SW 1271 (cell line): ENCODE measurements around the gene NAAA.
A peak's percentile ranks its signal among the peaks of the same experiment; 100 is the strongest.
"Not testable (repeated sequence)": the region's sequence is repeated elsewhere in the genome, so short reads cannot be mapped to it uniquely, and the experiment has no call there.

Experiments
- DNase-seq, 2 experiments: peaks; one replicate each; lab custom pipeline; 2025; lab: John Stamatoyannopoulos, UW

The NAAA gene

DNA sequence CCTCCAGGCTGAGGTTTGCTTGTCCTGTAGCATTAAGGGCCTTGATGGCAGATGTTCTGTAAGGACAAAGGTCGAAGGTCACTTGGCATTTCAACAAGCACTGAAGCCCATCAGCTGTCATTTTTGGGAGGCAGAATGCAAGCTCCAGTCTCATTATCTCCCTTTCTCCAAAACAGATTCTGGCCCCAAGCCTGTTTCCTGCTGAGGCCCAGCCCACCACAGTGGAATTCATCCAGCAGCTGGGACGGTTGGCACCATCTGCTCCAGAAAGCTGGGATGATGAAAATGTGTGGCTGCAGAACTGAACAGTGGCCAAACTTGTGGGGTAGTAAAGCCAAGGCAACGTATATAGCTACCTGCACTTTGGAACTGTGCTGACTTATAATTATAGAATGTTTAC is 20.9 kb downstream of the NAAA start:
- no peak for DNase-seq

DNA sequence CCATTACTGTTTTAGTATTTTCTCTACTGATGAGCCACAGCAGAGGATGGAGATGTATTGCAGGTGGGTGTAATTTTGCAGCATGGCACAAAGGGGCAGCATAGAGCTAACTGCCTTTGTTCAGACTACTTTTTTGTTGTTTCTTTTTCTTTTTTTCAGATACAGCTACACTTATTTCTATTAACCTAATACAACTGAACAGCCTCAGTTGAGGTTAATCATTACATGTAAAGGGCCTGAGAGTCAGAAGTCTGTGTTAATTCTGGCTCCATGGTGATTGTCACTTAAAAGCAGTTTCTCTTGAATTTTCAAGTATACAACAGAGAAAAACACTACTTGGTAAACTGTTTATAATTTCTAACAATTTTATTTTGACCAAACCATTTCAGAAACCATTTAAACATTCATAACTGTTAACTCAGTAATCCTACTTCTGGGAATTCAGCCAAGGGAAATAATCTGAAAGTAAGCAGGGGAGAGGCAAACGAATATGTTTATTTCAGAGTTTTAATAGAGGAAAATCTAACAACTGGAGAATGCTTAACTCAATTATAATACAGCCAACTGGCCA is 24.6 kb downstream of the NAAA start:
- DNase-seq, result peak in 1 of 2 experiments; percentile 32

DNA sequence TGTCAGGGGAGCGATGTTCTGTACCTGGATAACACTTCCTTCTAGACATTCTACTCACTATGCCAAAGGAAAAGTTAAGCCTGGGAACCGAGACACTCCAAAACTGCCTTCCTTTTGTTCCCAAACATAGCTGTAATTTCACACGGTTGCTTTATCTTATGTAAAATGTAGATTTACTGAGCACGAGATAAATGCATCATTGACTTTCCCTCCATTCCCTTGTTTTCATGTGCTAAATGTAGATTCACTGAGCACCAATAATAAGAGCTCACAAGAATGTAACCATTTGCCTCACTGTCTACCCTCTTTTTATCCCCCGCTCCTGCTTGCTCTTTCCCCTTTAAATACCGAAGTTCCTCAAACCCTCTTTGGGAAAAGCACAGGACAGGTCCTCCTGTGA is 27.8 kb downstream of the NAAA start:
- no peak for DNase-seq

DNA sequence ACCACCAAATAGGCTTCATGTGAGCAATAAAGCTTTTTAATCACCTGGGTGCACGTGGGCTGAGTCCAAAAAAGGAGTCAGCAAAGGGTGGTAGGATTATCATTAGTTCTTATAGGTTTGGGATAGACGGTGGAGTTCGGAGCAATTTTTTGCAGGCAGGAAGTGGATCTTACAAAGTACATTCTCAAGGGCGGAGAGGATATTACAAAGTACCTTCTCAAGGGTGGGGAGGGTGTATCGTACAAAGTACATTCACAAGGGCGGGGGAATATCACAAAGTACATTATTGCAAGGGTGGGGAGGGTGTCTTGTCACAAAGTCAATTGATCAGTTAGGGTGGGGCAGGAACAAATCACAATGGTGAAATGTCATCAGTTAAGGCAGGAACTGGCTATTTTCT is 30.0 kb downstream of the NAAA start:
- not testable (repeated sequence) for DNase-seq

DNA sequence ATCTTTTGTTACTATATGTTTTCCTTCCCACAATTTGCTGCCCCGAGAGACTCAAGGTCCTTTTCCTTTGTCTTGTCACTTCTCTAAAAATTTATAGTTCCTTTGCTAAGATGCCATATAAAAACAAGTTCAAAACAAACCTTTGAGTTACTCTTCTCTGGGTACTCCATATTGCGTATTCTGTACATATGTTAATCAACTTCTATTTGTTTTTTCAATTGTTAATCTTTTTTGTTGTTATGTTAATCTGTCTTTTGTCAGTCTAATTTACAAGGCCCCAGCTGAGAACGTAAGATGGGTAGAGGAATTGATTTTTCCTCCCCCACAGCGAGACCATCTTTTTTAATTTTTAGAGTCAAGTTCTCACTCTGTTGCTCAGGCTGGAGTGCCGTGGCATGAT is 31.4 kb downstream of the NAAA start:
- DNase-seq, result no peak

DNA sequence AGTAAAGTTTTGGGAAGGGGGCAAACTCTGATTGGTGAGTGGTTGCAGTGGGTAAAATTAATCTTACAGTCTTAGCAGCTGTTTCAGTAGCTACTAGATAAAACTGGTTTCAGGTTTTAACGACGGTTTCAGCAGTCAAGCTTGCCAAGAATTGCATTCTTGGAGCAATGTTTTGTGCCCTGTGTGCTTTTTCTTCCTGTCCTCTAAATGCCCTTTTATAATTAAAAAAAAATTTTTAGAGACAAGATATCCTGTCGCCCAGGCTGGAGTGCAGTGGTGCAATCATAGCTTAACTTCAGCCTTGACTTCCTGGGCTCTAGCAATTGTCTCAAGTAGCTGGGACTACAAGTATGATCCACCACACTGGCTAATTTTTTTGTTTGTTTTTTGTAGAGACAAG is 32.3 kb downstream of the NAAA start:
- DNase-seq, result no peak

DNA sequence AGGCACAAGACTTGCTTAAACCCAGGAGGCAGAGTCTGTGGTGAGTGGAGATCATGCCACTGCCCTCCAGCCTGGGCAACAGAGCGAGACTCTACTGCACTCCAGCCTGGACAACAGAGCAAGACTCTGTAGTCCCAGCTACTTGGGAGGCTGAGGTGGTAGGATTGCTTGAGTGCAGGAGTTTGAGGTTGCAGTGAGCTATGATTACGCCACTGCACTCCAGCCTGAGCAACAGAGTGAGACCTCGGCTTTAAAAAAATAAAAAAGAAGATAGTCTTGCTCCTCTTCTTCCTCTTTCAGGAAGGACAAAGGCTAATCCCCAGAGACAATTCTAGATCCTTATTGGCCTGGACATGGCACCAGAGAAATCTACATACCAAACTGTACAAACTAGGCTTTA is 32.8 kb downstream of the NAAA start:
- DNase-seq, result no peak

DNA sequence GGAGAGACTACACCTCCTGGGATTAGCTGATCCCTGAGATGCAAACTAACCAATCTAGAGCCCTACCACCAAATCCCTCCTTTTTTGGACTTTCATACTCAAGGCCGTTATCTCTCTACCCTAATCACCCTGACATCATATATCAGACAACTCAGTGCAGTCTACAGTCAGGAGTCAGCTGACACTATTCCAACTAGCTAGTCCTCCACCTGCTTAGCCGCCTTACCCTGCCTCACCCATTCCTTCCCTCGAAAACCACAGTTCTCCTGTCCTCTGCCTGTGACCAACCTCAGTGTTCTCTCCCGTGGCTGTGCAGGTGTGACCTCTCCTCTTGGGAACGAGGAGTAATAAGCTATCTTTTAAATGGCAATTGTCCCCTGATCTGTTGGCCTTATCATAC is 36.7 kb downstream of the NAAA start:
- DNase-seq, result no peak

DNA sequence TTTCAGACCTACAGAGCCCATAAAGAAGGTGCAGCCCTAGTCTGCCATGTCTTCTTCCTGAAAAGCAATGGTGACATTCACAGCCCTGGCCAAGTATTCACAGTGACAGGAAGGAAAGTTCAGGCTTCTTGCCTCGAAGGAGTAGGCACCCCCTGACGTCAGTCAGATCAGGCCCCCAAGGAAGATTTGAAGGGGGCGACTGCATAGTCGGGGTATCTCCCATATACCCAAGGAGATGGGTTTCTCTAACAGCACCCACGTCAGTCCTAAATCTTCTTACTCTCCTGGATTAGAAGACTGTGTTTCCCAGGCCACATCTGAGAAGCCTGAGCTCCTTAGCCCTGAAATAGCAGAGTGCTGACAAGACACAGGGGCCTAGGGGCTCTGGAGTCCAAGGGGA is 38.5 kb downstream of the NAAA start, which contains the start of gene PPEF2:
PPEF2 (minus strand) TSS at position 101 of the 400 bp plus-strand sequence. CDS start 6,127 bp downstream, outside the sequence.
- no peak for DNase-seq

DNA sequence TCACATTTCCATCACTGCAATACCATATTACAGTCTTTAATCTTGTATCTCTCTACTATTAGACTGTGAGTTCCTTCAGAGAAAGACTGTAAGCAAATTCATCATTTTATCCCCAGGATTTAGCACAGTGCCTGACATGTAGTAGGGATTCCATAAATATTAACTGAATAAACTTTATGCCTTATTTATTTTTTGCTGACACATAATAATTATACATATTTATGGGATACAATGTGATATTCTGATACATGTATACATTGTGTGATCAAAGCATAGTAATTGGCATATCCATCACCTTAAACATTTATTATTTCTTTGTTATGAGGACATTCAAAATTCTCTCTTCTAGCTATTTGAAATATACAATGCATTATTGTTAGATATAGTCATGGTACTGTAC is 42.3 kb downstream of the NAAA start:
- DNase-seq, result no peak

DNA sequence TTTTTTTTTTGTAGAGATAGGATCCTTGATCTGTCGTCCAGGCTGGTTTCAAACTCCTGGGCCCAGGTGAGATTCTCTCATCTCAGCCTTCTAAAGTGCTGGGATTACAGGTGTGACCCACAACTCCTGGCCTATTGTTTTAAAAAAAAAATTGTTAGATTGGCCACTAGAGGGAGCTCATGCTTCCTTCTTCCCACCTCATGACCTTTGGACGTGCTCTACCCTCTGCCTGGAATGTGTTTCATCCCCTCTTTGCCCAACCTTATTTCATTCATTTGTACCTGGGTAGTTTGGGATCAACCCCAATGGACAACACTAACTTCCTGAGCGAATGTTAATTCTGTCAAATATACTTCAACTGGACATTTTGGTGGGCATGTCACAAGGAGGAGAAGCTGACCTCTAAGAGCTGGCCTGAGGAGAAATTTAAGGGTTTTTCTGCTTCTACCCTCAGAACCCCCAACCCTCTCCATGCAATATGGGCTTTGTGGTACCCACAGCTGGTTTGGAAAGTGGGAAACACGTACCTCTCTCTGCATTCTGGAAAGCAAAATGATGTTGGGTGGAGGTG is 45.0 kb downstream of the NAAA start:
- peak in 1 of 2 experiments; percentile 15 for DNase-seq

DNA sequence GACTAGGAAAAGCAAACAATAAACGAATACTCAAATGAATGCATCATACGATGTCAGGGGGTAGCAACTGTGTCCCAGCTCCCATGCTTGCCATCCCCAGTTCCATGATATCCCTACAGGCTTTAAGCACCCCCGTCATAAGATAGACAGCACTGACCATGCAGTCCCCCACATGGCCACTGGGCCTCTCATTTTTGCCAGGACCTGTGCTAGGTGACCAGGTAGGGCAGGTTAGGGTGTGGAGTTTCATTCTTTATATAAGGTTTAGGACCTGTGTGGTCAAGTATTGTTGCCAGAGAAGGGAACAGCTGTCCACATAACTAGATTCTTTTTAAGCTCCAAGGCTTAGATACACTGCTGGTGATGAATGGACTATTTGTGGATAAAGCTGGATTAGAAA is 48.3 kb downstream of the NAAA start:
- no peak for DNase-seq

DNA sequence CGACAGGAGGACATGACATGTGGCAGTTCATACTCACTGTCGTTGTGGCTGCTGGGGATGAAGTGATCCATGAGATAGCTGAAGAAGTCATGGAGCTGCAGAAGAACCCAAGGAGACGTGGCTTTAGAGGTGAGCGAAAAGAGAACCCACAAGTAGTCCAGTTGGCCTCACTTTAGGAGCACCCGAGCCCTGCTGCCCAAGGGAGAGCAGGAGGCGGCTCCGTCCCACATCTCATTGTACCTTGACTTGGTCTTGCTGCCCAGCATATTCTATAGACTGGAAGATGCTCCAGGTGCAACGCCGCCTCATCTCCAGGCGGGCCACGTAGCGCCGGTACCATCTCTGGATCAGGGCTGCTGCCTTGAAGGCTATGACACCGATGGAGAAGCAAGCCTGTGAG is 49.2 kb downstream of the NAAA start:
- no peak for DNase-seq

DNA sequence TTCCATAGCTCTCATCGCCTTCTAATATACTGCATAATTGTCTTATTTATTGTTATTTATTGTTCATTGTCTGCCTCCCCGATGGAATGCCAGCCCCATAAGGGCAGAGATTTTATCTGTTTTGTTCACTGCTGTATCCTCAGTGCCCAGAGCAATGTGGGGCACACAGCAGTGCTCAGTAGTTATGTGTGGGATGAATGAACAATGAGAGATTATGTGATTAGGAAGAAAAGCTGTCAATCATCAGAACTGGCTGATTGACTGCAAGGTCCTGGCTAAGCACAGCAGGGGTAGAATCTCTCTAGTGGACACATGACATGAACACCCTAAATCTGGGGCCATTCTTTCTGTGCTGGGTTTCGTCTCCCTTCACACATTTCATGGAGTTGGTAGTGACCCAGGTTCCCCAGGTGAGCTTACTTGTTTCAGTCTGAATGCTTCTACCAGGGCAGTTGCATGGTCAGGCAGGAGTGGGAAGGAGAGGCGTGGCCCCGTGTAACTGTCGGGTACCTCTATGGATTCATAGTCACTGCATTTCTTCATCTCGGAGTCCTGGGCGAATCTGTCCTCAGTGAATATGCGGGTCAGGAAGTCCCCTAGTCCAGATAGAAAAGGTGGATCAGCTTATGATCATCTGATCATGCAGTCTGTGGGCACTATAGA is 51.1 kb downstream of the NAAA start:
- DNase-seq, result no peak

DNA sequence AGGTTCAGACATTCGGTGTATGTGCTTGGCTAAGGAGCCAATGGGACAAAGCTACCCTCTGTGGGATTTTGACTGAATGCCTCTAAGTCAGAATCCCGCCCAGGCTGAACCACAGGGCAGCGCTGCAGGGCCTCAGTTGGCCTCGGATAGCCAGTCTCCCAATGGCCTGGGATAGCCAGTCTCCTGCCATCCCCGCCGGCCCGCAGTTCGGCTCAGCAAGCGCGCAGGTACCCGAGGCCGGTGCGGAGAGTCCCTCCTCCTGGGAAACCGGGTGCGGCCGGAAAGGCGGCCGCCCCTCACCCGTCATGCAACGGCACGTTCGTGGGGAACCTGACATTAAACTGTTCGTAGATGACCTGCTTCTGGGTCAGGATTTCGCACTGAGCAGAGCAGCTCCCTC is 54.7 kb downstream of the NAAA start:
- DNase-seq, result no peak

DNA sequence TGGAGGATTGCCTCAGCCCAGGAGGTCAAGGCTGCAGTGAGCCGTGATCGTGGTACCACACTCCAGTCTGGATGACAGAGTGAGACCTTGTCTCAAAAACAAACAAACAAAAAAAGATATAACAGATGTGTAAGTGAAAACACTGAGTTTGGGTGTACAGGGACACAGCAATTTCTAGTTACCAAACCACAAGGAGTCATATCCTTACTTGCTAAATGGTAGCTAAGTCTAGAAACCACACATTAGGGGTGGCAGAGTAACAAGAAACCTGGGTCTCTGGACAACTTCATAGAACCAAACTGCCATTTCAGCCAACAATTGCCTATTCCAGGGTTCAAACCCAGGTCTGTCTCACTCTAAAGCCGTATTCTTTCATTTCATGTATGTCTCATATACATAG is 59.3 kb downstream of the NAAA start:
- DNase-seq, result no peak

DNA sequence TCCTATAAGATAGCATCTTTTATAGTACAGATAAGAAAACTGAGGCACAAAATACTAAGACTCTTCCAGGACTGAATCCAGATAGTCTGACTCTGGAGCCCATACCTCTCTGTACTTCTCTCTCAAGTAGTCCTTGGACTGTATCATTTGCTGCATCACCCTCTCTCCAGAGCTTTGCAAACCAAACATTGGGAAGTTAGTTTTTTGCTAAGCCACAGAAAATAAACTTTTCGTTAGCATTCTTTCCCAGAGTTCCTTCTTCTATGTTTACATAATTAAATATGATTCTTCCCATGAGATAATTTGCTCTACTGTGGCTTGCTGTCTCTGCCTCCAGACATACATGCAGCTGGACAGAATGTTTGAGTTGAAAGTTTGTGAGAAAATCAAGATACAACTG is 60.5 kb downstream of the NAAA start:
- no peak for DNase-seq

DNA sequence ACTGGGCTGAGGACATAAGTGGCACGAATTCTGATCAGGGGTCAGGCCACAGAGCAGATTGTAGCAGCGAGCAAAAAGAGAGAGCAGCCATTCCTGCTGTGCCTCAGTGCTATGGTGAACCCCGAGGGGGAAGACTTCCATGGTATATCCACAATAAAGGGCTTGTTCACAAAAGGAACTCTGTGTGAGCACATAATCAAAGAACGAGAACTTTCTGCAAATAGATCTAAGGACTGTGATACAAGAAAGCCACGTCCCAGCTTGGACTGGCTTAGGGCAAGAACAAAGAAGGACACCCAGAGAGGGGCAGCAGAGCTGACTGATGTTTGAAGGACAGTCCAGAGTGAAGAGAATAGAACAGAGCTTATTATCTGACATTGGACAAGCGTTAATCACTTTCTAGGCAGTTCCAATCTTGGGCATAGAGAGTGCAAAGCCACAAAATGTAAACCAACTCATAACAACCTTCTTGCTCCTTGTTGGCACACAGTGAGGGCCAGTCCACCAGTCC is 62.5 kb downstream of the NAAA start:
- no peak for DNase-seq

DNA sequence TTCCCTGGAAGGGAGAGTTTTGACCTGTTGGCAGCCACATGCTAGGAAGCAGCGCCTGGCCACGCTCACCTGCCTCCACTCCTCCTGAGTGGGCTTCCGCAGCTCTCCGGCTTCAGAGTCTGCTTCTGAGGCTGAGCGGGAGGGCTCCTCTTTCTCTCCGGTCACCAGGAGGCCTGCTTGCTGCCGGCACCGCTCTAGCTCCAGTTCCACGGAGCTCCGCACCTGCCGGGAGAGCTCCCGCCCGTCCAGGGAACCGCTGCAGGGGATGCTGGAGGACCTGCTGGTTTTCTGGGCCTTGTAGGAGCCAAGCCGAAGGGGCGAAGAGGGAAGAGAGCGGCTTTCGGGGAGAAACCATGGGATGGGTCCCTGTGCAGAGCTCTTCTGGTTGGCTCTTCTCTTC is 64.6 kb downstream of the NAAA start:
- no peak for DNase-seq

DNA sequence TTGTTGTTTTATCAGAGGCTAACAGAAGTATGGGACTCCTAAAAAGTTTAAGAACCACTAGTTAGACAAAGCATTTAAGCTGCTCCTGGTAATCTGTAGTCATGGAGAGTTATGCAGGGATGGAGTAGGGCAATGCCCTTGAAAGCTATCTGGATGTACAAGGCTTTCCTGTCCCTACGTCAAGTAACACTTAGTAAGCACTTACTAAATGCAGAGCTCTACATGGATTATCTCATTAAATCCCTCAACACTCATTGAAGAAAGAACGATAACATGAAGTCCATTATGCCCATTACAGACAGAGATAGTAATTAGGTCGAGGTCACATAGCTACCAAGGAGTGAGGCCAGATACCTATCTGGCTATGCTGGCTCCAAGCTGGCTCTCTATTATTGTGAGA is 71.7 kb downstream of the NAAA start:
- DNase-seq, result no peak

DNA sequence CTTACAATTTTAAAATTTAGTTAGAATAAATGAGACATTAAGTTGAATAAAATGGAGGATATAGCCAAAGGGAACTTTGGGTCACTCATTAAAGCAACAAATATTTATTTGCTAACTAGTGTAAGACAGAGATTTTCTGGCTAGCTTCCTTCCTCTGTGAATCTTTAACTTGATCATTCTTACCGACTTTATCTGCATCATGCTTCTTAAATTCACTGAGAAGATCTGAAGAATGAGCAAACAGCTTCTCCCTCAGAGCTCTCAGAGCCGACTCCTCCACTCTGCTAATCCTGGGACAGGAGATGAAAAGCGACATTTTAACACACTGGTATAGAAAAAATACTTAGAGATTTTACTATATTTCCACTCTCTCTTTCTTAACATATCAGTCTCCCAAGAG is 73.7 kb downstream of the NAAA start:
- no peak for DNase-seq
